Activated CD4-positive, alpha-beta T cell treated with anti-CD3 and anti-CD28 coated beads, Interleukin-2, amount 50 U/mL, for 24 hours (primary cell): Measurements from ENCODE around the gene ZNF512.

Experiments
- DNase-seq, 2 donors: peaks; one replicate each; pipeline ENCODE4 v3.0.0-alpha.2; 2020; ENCODE audit warnings: low read depth in 1 of 2, low spot score in 1 of 2

ZNF512 gene

GRCh38 chr2:27634291-27634690 is 51.4 kb downstream of the ZNF512 start:
- no peak for DNase-seq

GRCh38 chr2:27636766-27637165 is 53.9 kb downstream of the ZNF512 start:
- DNase-seq = no peak

- DNase-seq = peak in 1 of 2 donors; percentile 22
These were observed 55.3 kb downstream of the ZNF512 start for GRCh38 chr2:27638037-27638637.

- DNase-seq = peak in 1 of 2 donors; percentile 2
These were observed 55.9 kb downstream of the ZNF512 start for GRCh38 chr2:27638709-27639108.

- DNase-seq = no peak
These were observed 57.9 kb downstream of the ZNF512 start for GRCh38 chr2:27640722-27641245.

GRCh38 chr2:27645197-27645596 is 62.4 kb downstream of the ZNF512 start:
- DNase-seq = no peak

GRCh38 chr2:27647289-27647688 is 64.4 kb downstream of the ZNF512 start:
- no peak for DNase-seq

- no peak for DNase-seq
These were observed 64.9 kb downstream of the ZNF512 start for GRCh38 chr2:27647737-27648136.

GRCh38 chr2:27651056-27651455 is 68.2 kb downstream of the ZNF512 start:
- no peak for DNase-seq

- no peak for DNase-seq
These were observed 69.5 kb downstream of the ZNF512 start for GRCh38 chr2:27652341-27652740.

GRCh38 chr2:27652790-27653189 is 69.9 kb downstream of the ZNF512 start:
- no peak for DNase-seq

- DNase-seq = no peak
These were observed 70.6 kb downstream of the ZNF512 start for GRCh38 chr2:27653397-27653796.

- no peak for DNase-seq
These were observed 72.5 kb downstream of the ZNF512 start for GRCh38 chr2:27655155-27655951.

- no peak for DNase-seq
These were observed 78.5 kb downstream of the ZNF512 start for GRCh38 chr2:27661371-27661770.

- peak; percentile 66 to 73 for DNase-seq
These were observed 80.7 kb downstream of the ZNF512 start, which contains the start of the genes SLC4A1AP and SUPT7L for GRCh38 chr2:27663285-27664153. TSS of gene SLC4A1AP (plus strand) at chr2:27663889. CDS start at chr2:27663915, 26 bp downstream. TSS of gene SUPT7L (minus strand) at chr2:27663614. CDS start at chr2:27662192, 1,422 bp downstream.

- no peak for DNase-seq
These were observed 81.3 kb downstream of the ZNF512 start for GRCh38 chr2:27664154-27664574.

GRCh38 chr2:27664622-27665363 is 82.0 kb downstream of the ZNF512 start:
- DNase-seq = no peak

- DNase-seq = no peak
These were observed 84.6 kb downstream of the ZNF512 start for GRCh38 chr2:27667446-27667845.

GRCh38 chr2:27671235-27671634 is 88.4 kb downstream of the ZNF512 start:
- DNase-seq = no peak
